Colonic mucosa (tissue), 4 donors: ENCODE measurements around the gene PERCC1. TPM values are rescaled to one million over a fixed set of nuclear protein-coding genes. Genes with fewer than 3 reads are reported as not detected.

Source experiments
- DNase-seq: peaks from one replicate; pipeline ENCODE4 v3.0.0-alpha.2; 2020
- H3K27ac ChIP-seq: fragments of 200-600 bp; one replicate; pipeline ENCODE4 v1.8.0; 2021
- H3K27me3 ChIP-seq: fragments of 200-600 bp; one replicate; pipeline ENCODE4 v1.8.0; 2021
- H3K36me3 ChIP-seq: fragments of 200-600 bp; one replicate; pipeline ENCODE4 v1.8.0; 2021
- H3K4me1 ChIP-seq: fragments of 200-600 bp; one replicate; pipeline ENCODE4 v1.8.0; 2021; ENCODE audit warnings: mild to moderate bottlenecking
- H3K4me3 ChIP-seq: fragments of 200-600 bp; one replicate; pipeline ENCODE4 v1.8.0; 2021
- H3K9ac ChIP-seq, 2 donors: one replicate each; pipeline ENCODE4 v1.7.0; 2013; ENCODE audit warnings: control low read depth in 2 of 2, low read depth in 2 of 2, low read length in 2 of 2
- H3K9me3 ChIP-seq: fragments of 200-600 bp; one replicate; pipeline ENCODE4 v1.8.0; 2021
- CTCF ChIP-seq: fragments of 200-600 bp; IDR thresholded peaks from one replicate; pipeline ENCODE4 v1.8.0; 2022; ENCODE audit warnings: antibody characterized with exemption, mild to moderate bottlenecking
- intact Hi-C: fragments of 100-400 bp; cut with DNase I; formaldehyde crosslinking; loops from one replicate; pipeline ENCODE4 v1.14.1; 2022
- total RNA-seq, 2 donors: library from RNA; stranded (reverse); fragmentation: NEBNext Ultra II Directional in 1 of 2; extraction: Animal tissue kit (Norgen Biotek cat#: 25700) in 1 of 2; gene quantifications; one replicate each; pipeline ENCODE4 v1.2.1, GENCODE V29; 2021
- donor health status: healthy.
- donor health status: DM: no; HTN: no; CAD: no.
- donor health status: DM: no; HTN: no; CAD: no.

PERCC1 gene
- total RNA-seq, 2 donors from 2014 or later = 0.27 TPM

- H3K4me3 ChIP-seq = no peak overlapping the region
- H3K9ac ChIP-seq = no peak overlapping the region
- peak; percentile 39 for DNase-seq
- no peak for TF ChIP-seq CTCF
- no peaks in the 10 kb centered on the region for H3K9me3 ChIP-seq
- no peaks in the 10 kb centered on the region for H3K27me3 ChIP-seq
- H3K36me3 ChIP-seq = peaks cover 6% of the 10 kb centered on the region
- H3K27ac ChIP-seq = no peak overlapping the region
- intact Hi-C loops = no loop called here
- H3K4me1 ChIP-seq = no peaks in the 10 kb centered on the region
Measured at GRCh38 chr16:1395444-1396031, 35.3 kb upstream of the PERCC1 start.

- DNase-seq = no peak
- no peak for TF ChIP-seq CTCF
- Histone ChIP-seq H3K36me3 (peaks cover 6% of the 10 kb centered on the region), H3K4me1 (no peaks in the 10 kb centered on the region), H3K27me3 (no peaks in the 10 kb centered on the region), H3K4me3 (no peak overlapping the region), H3K27ac (no peak overlapping the region), H3K9me3 (no peaks in the 10 kb centered on the region), H3K9ac (no peak overlapping the region)
- intact Hi-C loops = no loop called here
Measured at GRCh38 chr16:1397779-1398178, 33.1 kb upstream of the PERCC1 start.

GRCh38 chr16:1398351-1398750 lies 32.5 kb upstream of the PERCC1 start:
- Histone ChIP-seq H3K36me3 (peaks cover 6% of the 10 kb centered on the region), H3K4me1 (no peaks in the 10 kb centered on the region), H3K9me3 (no peaks in the 10 kb centered on the region), H3K27me3 (no peaks in the 10 kb centered on the region), H3K27ac (no peak overlapping the region), H3K9ac (no peak overlapping the region), H3K4me3 (no peak overlapping the region)
- intact Hi-C loops = no loop called here
- DNase-seq = no peak
- TF ChIP-seq CTCF = no peak

- Histone ChIP-seq H3K9ac (no peak overlapping the region), H3K36me3 (peaks cover 6% of the 10 kb centered on the region)
Measured at GRCh38 chr16:1398826-1399581, 31.9 kb upstream of the PERCC1 start.

GRCh38 chr16:1401061-1401757 lies 29.7 kb upstream of the PERCC1 start:
- peaks cover 6% of the 10 kb centered on the region for H3K36me3 ChIP-seq
- DNase-seq = no peak
- no peak for TF ChIP-seq CTCF

More at GRCh38 chr16:1398826-1399581, 31.9 kb upstream of the PERCC1 start:
- H3K27ac ChIP-seq = no peak overlapping the region
- TF ChIP-seq CTCF = no peak
- DNase-seq = no peak
- no peak overlapping the region for H3K4me3 ChIP-seq
- H3K4me1 ChIP-seq = no peaks in the 10 kb centered on the region
- no peaks in the 10 kb centered on the region for H3K9me3 ChIP-seq
- intact Hi-C loops = no loop called here
- no peaks in the 10 kb centered on the region for H3K27me3 ChIP-seq

More at GRCh38 chr16:1401061-1401757, 29.7 kb upstream of the PERCC1 start:
- H3K4me1 ChIP-seq = no peaks in the 10 kb centered on the region
- intact Hi-C loops = no loop called here
- H3K27me3 ChIP-seq = no peaks in the 10 kb centered on the region
- H3K9me3 ChIP-seq = no peaks in the 10 kb centered on the region
- H3K27ac ChIP-seq = no peak overlapping the region
- no peak overlapping the region for H3K4me3 ChIP-seq
- H3K9ac ChIP-seq = no peak overlapping the region
